T-helper 2 cell treated with Interferon-gamma antibody and Interleukin-4, amounts not matched to agents 100 ng/mL and 5 ng/mL, for 36 hours (primary cell): Measurements from ENCODE around the gene PRSS12. TPM values are rescaled to one million over a fixed set of nuclear protein-coding genes. Genes with fewer than 3 reads are reported as not detected.
"Not testable (repeated sequence)": the region's sequence is repeated elsewhere in the genome, so short reads cannot be mapped to it uniquely, and the experiment has no call there.

ENCODE experiments used
- intact Hi-C: fragments of 100-400 bp; cut with micrococcal nuclease; formaldehyde crosslinking; loops from one replicate; pipeline ENCODE4 v1.15.1; 2023
- total RNA-seq: library from RNA; stranded (reverse); gene quantifications from 2 replicates; pipeline ENCODE4 v1.2.3, GENCODE V29; 2022

PRSS12 gene, protein sequence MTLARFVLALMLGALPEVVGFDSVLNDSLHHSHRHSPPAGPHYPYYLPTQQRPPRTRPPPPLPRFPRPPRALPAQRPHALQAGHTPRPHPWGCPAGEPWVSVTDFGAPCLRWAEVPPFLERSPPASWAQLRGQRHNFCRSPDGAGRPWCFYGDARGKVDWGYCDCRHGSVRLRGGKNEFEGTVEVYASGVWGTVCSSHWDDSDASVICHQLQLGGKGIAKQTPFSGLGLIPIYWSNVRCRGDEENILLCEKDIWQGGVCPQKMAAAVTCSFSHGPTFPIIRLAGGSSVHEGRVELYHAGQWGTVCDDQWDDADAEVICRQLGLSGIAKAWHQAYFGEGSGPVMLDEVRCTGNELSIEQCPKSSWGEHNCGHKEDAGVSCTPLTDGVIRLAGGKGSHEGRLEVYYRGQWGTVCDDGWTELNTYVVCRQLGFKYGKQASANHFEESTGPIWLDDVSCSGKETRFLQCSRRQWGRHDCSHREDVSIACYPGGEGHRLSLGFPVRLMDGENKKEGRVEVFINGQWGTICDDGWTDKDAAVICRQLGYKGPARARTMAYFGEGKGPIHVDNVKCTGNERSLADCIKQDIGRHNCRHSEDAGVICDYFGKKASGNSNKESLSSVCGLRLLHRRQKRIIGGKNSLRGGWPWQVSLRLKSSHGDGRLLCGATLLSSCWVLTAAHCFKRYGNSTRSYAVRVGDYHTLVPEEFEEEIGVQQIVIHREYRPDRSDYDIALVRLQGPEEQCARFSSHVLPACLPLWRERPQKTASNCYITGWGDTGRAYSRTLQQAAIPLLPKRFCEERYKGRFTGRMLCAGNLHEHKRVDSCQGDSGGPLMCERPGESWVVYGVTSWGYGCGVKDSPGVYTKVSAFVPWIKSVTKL
- total RNA-seq: not detected in 2 replicates

DNA sequence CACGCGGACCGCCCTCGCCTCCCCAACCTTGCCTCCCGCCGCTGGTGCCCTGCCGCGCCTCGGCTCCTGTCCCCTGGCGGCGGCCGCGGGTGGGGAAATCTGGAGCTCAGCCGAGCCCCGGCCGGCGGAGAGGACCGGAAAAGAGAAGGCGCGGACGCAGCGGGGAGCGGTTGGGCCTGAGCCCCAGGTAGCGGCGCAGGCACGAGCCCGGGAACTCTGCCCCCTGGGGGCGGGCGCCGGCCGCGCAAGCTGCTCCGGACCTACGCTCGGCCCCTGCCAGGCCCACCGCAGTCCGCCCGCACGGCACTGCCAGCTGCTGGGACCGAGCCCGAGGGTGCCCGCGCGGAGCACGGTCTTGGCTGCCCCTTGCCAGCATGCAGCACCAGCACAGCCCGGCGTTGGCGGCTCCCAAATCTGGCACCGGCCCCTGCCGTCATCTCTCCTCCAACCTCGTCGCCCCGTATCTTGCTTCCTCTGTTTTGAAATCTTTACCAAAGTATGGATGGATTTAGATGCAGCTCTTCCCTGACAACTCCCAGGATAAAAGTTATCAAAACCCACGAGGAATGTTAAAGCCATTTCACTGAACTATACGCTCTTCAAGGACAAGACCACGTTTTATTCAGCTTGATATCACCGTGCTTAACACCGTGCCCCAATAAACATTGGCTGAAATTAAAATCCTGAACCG lies at the start of gene PRSS12:
Gene PRSS12 (minus strand): TSS at position 161 of the 691 bp plus-strand sequence. CDS start 283 bp downstream, outside the sequence.
- intact Hi-C loops: loop anchor here (1.0 kb wide), 1 partner anchor 72 kb away; no protein-coding TSS in a partner anchor

DNA sequence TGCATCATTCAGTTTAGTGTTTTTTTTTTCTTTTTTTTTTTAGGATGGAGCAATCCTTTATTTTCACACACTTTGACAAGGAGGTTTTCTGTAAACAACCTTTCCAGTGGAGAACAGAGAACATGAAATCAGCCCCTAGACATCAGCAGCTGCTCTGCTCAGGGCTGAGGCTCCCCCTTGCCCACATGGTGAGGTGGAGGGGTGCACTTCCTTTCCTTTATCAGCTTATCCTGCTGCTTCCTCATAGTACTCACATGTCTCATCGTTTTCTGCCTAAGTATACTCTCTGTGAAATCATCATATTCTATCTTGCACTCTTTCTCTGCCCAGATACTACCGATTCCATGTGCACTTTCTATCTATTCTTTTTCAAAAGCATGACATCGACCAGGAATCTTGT lies 47.6 kb upstream of the PRSS12 start:
- intact Hi-C loops: no loop called here

DNA sequence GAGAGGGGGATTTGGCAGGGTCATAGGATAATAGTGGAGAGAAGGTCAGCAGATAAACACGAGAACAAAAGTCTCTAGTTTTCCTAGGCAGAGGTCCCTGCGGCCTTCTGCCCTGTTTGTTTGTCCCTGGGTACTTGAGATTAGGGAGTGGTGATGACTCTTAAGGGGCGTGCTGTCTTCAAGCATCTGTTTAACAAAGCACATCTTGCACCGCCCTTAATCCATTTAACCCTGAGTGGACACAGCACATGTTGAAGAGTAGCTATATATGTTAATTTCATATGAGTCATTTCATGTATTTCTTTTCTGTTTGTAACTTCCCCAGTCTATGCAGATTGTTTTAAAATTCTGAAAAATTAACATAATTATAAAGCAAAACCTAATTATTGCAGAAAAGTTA lies 47.1 kb upstream of the PRSS12 start:
- intact Hi-C loops: not testable (repeated sequence)

DNA sequence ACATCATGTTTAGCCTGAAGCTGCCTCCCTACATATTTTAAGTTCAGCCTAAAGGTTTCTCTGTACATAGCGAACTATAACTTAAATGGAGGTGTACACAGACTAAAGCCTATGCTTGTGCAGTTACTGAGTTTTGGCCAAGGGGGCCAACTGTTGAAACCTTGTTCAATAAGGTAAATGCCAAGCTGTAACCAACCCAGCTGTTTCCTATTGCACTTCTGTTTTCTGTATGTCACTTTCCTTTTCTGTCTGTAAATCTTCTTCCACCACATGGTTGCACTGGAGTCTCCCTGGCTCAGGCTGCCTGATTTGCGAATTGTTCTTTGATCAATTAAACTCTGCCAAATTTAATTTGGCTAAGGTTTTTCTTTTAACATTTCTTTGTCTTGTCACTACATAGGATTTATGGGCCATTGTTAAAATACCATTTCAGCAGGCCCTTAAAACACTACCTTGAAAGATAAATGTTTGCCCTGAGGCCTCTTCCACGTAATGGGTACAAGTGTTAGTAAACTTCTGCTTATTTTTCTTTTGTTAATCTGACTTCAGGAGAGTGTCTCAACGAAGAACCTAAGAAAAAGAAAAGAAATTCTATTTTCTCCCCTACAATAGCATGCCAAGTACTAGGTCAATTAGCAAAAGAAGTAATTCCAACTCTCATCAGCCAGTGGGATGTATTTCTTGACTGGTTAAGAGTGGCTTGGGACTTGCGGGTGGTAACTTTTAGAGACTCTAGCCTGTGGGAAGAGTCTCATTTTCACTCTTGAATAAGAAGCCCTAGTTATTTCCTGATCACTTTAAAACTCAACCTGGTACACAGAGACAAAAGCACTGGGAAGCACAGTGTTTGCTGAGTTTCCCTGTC lies 45.7 kb upstream of the PRSS12 start:
- intact Hi-C loops: no loop called here

DNA sequence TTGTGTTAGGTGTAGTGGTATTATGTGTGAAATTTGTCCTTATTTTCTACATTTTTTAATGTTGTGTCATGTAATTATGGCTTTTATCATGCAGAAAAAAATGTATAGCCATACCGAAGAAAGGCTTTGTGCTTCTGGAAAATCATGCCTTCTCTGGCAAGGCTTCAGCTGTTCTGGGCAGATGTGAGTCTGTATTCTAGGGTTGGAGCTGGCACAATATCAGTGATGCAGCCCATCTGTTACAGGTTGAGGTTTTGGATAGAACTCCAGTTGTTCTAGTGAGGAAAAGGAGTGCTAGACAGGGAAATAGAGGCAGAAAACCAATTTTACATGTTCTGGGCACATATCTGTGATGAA lies 44.8 kb upstream of the PRSS12 start:
- intact Hi-C loops: no loop called here

DNA sequence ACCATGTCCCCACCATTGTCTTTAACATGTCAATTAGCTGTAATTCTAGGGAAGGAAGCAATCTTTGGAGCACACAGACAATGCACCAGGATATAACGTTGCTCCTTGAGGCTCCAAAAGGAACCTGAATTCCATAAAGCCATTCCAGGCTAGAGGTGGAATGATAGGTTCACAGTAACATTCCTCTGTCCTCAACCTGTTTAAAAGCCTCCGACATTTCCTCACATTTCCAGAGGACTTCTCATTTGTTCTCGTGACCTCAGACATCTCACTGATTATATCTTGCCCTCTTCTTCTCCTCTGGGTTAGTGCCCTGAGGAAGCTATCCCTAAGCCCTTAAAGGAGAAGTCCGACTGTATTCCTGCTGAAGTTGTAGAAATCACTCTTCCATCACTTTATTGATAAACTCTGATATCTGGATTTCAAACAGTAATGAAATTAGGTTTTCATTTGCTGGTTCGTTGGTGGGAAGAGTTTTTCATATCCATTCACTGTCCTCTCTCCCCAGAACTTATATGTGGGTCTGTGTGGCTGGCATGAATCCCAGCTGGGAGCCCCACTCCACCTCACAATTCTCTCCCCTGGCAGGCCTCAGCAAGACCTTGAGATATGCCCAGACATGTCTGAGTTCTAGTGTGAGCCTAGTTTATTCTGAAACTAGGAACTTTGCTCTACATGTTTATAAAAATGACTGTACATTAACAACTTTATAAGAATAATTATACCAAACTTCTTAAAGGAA lies 44.2 kb upstream of the PRSS12 start:
- intact Hi-C loops: no loop called here

DNA sequence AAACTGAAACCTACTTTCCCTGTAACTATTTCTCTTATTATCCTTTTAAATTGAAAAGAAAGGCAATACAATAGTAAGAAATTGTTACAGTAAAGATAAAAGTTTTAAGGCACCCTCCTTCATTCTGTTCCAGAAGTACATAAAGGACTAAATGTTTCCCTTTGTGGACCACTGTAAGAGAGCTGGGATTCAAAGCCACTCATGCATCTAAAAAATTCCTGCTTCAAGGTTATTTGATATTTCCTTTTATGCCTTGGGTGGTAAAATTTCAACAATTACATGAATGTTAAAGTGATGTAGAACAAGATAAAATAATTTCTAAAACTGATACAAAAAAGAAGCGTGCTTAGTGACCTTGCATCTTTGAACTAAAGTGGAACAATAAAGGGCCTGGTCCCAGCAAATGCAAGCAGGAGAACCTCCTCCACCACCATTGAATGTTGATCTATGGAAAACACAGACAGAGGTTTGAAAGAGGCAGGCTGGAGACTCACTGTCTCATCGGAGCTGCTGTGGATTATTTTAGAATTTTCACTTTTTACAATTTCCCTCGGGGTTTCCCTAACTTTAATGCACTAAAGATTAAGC lies 42.3 kb upstream of the PRSS12 start:
- intact Hi-C loops: no loop called here

DNA sequence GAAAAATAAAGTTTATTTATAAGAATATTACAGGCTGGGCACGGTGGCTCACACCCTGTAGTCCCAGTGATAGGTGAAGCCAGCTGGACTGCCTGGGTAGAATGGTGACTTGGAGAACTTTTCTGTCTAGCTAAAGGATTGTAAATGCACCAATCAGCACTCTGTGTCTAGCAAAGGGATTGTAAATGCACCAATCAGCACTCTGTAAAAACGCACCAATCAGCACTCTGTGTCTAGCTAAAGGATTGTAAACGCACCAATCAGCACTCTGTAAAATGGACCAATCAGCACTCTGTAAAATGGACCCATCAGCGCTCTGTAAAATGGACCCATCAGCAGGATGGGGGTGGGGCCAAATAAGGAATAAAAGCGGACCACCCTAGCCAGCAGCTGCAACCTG lies 39.7 kb upstream of the PRSS12 start:
- intact Hi-C loops: not testable (repeated sequence)

DNA sequence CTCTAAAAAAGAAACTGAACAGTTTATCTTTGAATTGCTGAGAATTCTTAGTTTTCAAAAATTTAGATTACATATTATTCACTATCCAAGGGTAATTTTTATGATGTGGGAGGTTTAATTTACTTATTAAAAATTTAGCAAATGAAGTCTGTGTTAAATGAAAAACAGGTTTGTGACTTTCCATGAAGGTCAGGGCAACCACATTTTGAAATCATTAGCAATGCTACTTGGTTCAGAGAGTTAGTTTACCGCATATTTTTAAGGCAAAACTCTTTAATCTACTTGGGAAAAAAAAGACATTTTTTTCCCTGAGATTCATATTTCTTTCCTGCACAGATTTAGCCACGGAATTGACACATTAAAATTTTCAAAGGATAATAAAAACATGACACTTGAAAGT lies 37.3 kb upstream of the PRSS12 start:
- intact Hi-C loops: no loop called here

DNA sequence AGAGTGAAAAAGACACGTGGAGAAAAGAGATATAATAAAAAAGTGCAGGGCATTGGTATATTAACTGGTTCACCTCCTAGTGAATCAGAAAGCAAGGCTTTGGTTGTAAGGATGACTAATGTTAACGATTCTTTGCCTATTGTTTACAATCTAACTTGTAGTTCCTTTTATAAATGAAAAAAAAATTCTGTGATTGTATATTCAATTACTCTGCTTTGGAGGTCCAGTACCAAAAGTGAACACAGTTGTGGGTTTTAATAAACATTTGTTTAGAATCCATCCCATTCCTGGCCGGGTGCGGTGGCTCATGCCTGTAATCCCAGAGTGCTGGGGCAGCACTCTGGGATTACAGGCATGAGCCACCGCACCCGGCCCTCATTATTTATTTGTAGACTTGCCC lies 36.9 kb upstream of the PRSS12 start:
- intact Hi-C loops: no loop called here

DNA sequence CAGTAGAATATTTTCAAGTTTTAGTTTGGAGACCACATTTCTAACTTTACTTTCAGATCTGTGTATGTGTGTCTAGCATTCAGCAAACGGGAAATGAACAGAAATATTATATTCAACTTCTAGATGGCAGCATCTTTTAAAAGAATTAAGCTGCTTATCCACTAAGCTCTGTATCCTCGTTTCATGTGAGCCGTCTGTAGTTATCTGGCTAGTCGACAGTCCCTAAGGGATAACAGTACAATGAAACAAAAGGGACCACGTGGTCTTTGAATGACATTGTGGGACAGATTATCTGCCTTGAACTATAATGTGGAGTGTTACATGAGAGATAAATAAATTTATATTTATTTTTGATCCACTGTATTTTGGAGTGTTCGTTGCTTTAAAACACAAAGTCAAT lies 35.8 kb upstream of the PRSS12 start:
- intact Hi-C loops: no loop called here

DNA sequence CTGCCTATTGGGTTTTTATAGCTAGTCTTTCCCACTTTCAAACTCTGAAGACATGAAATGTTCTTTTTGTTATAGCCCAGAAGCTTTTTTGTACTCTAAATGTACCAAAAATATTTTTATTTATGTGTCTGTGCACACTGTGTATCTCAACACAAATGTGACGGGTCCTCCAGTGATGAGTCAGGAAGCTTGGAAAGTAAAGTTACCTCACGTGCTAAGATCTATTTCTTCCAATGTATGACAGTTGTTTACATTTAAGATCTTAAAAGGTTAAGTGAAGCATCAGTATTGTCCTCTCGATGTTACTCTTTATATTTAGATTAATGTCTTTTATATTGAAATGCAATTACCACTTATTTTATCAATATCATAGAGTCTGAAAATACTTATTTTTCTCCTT lies 29.1 kb upstream of the PRSS12 start:
- intact Hi-C loops: no loop called here

DNA sequence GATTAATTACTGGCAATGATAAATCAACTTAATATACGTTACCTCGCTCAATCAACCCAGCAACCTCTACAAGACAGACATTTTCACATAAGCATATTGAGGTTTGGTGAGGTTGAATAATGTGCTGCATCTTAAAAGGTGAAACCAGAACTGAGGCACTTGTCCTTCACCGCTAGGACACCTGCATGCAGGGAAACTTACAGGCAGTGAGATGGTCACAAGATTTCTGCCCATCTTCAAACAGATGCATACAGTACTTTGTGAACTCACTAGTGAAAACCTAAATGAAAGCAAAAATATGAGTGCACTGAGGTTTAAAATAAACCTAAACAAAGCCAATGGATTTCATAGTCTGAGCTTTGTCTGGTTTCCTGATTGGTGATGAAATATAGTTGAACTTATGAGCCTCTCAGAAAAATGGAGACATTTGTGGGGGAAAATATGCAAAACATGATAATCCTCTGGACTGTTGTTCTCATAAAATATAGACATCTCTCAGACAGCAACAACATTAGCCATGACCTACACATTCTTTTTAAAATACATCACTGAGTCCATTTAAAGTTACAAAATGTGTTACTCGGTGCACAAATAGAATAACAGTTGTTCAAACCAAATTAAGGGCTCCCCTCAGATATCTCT lies 20.9 kb upstream of the PRSS12 start:
- intact Hi-C loops: no loop called here

DNA sequence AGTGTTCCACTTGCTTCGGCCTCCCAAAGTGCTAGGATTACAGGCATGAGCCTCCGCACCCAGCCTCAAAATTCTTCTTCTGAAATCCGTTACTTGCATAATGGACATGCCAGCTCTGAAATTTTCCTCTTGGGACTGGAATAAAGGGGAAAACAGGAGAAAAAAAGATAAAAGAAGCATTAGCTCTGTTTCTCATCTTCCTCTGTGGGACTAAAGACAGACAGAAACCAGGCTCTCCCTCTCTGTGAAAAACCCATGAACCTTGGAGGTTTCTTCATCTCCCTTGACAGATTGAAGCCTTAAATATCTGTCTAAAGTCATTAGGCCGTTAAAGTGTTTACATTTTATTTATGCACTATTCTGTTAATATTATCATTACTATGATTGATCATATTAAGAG lies 19.4 kb upstream of the PRSS12 start:
- intact Hi-C loops: no loop called here

DNA sequence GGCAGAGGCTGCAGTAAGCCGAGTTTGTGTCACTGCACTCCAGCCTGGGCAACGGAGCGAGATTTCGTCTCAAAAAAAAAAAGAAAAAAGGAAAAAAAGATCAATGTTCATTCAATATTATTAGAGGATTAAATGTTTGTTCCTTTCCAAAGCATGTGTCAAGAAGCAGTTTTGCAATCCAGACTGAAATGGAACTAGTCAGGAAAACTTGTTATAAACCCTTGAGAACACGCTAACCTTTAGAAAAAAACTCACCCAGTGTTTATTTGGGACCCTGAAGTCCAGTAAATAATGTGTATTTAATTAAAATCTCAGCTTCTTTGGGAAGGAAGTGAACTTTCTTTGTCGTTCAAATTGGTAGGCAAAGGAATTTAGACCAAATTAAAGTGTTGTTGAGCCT lies 16.4 kb upstream of the PRSS12 start:
- intact Hi-C loops: no loop called here

DNA sequence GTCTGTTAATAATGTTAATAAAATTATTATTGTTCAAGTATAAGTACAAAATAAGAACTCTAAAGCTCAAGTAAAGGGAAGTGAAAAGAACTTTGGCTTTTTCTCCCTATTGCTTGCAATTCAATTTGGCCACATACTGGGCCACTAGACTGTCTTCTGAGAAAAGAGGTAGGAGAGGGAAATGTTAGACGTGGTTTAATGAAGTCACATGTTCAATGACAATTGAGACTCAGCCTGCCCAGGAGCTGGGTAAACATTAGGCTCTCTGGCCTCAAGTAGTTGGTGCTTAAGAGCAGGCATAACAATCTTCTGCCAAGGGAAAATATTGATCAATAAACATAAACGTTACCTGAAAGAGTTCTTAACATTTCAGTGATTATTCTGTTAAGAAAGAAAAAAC lies 15.1 kb upstream of the PRSS12 start:
- intact Hi-C loops: no loop called here

DNA sequence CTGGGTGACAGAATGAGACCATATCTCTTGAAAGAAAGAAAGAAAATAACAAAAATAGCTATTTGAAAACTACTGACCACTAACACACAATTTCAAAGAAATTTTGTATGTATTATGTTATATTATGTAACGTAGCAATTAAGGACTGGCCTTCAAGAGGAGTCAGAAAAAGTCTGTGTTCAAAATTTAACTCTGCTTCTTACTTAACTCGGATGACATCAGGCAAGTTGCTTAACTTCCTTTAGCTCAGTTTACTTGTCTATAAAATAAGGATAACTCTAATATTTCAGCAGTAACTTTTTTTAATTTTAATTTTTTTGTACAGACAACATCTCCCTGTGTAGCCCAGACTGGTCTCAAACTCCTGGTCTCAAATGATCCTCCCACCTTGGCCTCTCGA lies 14.6 kb upstream of the PRSS12 start:
- intact Hi-C loops: no loop called here

DNA sequence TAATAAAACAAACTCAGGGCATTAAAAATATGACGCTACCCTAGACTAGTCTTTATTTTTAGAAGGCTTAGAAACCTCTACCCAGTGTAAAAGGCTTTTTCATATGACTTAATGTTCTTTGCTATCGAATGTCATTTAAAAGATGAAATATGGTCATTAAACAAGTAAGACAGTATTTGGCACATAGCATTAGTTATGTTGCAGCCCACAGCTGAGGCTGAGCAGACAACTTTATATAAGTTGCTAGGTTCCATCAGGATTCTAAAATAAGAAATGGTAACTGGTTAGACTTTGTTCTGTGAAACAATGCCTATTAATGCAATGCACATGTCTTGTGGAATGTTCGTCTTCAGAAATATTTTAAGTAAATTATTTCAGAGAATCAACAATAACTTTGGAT lies 10.4 kb upstream of the PRSS12 start:
- intact Hi-C loops: no loop called here

DNA sequence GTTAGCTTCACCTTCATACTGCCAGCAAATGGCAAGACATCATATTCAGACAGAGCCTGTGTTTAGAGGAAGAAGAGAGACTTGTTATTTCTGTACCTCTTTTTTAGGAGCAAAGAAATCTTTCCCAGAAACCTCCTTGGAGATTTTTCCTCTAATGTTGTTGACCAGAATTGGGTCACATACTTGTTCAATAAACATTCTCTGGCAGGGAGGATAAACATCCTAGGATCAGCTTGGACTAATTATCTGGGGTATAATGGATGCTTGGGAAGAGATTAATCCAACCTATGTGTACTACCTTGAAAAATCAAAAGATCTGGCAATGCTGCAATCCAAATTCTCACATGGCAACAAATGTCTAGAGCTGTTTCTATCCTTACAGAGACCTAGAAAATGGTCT lies 8.4 kb upstream of the PRSS12 start:
- intact Hi-C loops: no loop called here
